GM19455 (cell line): Measurements from ENCODE around the gene MS4A18.
"Not testable (repeated sequence)": the region's sequence is repeated elsewhere in the genome, so short reads cannot be mapped to it uniquely, and the experiment has no call there.

ENCODE experiments used
- ATAC-seq: cut with Tn5 transposase; IDR thresholded peaks from one replicate; pipeline ENCODE4 v1.9.1; 2021; ENCODE audit not compliant: unreplicated experiment

The MS4A18 gene

GRCh38 chr11:60724420-60724819 lies at the start of gene MS4A18:
Gene MS4A18 (plus strand): TSS chr11:60724720.
- no peak for ATAC-seq

DNA sequence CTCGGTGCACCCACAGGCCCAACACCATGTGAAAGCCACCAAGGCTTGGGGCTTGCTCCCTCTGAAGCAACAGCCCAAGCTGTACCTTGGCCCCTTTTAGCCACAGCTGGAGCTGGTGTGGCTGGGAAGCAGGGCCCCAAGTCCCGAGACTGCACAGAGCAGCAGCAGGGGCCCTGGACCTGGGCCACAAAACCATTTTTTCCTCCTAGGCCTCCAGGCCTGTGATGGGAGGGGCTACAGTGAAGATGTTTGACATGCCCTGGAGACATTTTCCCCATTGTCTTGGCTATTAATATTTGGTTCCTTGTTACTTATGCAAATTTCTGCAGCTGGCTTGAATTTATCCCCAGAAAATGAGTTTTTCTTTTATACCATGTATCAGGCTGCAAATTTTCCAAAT lies 46.3 kb upstream of the MS4A18 start:
- not testable (repeated sequence) for ATAC-seq

DNA sequence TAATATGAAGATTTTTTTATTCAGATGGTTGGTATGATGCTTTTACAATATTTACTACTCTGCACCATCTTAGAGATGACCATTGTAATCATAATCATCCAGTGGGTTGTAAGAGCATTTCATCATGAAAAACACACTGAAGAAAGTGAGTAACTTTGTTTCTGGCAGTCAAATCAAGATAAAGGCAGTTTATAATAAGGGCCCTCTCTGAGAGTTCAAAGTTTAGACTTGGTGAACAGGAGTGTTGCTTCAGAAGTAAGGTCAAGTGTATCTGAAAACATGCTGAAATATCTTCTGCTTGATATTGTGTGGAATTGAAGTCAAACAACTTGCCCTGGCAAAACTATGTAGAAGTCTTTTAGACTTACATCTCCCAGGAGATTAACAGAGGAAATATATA lies 44.6 kb upstream of the MS4A18 start:
- ATAC-seq = no peak

GRCh38 chr11:60680455-60681119 lies 43.9 kb upstream of the MS4A18 start:
- no peak for ATAC-seq

DNA sequence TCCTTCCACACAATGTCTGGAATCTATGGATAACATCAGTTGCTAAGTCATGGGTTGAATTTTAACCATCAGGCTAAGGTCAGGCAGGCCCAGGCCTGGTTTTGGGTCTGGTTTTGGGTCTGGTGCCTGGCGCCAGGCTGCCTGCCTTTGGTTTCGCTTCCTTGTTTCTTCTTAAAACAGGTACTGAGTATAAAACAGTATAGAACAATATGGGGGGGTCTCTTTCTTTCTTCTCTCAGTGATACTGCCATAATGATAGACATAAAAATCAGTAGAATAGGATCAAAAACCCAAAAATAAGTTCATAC lies 40.0 kb upstream of the MS4A18 start:
- peak; percentile 44 for ATAC-seq

- no peak for ATAC-seq
These were observed 32.9 kb upstream of the MS4A18 start for GRCh38 chr11:60691661-60692060.

- ATAC-seq = no peak
These were observed 25.2 kb upstream of the MS4A18 start, which contains the start of gene MS4A8 for GRCh38 chr11:60699284-60699691. Gene MS4A8 (plus strand): TSS chr11:60699612. CDS start chr11:60700861, 1,249 bp downstream.

- no peak for ATAC-seq
These were observed 24.6 kb upstream of the MS4A18 start for GRCh38 chr11:60699936-60700335.

- ATAC-seq = no peak
These were observed 23.6 kb upstream of the MS4A18 start for GRCh38 chr11:60700689-60701468.

- ATAC-seq = no peak
These were observed 23.1 kb upstream of the MS4A18 start for GRCh38 chr11:60701469-60701818.

DNA sequence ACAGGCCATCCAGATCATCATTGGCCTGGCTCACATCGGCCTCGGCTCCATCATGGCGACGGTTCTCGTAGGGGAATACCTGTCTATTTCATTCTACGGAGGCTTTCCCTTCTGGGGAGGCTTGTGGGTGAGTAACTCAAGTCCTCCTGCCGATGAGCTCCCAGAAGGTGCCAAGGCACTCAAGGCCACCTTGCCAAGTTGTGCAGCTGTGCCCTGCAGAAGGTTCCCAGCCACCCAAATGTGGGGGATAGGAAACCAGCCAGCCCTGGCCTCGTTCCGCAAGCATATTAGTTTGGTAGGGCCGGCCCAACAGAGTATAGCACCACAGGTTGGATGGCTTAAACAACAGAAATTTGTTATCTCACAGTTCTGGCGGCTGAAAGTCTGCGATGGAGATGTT lies 21.1 kb upstream of the MS4A18 start:
- ATAC-seq = no peak

GRCh38 chr11:60705895-60706294 lies 18.6 kb upstream of the MS4A18 start:
- no peak for ATAC-seq

DNA sequence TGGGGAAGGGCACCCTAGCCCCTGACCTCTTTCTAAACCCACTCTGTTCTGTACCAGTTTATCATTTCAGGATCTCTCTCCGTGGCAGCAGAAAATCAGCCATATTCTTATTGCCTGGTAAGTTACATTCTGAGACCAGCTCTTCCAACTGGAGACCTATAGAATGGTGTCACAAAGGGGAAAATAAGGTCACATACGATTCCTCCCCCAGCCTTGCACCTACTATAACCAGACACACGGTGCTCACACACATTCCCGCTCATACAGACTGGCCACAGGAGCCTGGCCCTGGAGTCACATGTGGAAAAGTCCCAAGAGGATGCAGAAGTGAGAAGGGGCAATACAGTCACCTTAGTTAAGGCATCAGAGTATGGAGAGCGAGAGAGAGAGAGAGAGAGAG lies 17.6 kb upstream of the MS4A18 start:
- no peak for ATAC-seq

GRCh38 chr11:60710482-60710881 lies 14.0 kb upstream of the MS4A18 start:
- no peak for ATAC-seq

DNA sequence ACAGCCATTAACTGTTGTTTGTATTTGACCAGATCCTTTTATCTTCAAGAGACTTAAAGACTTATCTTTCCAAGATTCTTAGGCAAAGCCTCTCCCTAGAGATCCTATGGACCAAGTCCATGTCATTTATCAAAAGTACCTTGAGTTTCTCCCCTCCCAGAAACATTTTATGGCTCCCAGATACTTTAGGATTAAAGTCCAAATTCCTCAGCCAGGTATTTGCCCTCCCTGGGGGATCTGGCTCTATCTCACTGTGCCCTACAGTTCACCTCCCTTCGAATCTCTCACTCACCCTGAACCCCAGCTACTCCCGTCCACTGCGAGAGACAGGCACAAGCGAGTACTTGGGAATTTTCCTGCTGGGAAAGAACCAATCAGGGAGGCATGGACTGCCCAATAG lies 13.2 kb upstream of the MS4A18 start:
- no peak for ATAC-seq

DNA sequence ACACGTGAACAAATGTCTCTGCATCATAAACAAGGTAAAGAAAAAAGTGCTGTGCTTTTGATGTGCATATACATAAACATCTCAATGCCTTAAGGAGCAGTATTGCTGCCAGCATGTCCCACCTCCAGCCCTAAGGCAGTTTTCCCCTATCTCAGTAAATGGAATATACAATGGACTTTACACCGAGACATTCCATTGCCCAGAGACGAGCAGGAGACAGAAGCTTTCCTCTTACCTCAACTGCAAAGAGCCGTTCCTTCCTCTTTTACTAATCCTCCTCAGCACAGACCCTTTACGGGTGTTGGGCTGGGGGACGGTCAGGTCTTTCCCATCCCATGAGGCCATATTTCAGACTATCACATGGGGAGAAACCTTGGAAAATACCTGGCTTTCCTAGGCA lies 11.1 kb upstream of the MS4A18 start:
- ATAC-seq = not testable (repeated sequence)

DNA sequence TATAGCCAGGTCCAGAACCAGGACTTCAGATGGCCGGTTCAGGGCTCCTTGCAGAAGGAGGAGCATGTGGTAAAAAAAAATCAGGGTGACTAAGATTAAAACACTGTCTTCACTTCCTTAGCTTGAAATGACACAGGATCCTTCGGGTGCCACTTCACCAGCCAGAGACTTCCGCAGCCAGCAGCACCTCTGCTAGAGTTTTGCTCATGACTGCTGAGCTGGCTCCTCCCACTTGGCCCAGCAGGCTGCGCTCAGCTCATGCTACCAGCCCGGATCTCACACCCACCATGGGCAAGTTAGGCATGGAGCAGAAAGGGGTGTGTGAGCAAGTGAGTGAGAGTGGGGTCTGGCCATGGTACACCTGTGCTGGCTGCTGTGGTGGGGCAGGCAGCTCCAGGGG lies 6.6 kb upstream of the MS4A18 start:
- no peak for ATAC-seq

DNA sequence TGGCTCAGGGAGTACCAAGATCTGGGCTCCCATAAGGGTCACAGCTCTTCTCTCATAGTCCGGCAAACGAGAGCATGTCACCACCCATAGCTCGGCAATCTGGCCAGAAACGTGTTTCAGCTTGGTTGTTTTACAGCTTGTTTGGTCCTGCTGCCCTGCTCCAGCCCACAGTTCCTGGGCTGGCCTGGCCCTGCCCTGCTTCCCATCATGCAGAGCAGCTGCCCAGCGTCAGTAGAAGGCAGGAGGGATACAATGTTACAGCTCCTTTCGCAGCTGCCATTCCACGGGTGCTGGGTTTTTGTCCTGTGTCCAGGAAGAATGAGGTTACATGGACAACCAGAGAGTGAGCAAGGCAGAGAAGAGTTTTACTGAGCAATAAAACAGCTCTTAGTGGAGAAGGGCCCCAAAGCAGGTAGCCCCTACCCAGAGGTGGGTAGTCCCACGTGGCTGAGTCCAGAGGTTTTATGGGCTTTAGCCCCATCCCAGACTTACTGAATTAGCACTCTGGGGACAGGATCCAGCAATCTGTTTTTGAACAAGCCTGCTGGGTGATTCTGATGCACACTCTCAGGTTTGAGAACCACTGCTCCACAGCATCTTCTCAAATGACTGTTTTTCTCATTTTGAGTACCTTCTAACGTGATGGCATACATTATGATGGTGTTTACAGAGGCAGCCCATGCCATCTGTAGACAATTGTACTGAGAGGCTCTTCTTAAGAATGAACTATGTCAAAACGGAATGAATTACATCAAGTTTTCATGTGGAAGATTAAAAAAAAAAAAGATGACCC lies 5.8 kb upstream of the MS4A18 start:
- no peak for ATAC-seq

DNA sequence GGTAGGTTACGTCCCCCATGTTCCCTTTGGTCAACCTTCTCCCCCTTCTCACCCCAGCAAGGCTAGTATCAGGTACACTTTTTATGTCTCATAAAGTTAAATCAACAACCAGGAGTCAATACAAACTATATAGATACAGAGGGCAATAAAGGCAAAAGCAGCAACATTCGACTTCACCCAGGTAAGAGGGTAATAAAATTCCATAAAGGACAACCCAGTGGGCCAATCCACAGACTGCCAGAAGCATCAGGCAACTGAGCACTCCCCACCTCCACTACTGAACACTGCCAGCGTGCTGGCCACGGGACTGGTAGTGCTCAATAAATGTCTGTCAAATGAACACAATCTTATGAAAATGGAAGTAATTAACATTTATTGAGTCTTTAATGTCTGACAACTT lies 5.1 kb upstream of the MS4A18 start:
- no peak for ATAC-seq

GRCh38 chr11:60720460-60720859 lies 4.1 kb upstream of the MS4A18 start:
- no peak for ATAC-seq

- ATAC-seq = no peak
These were observed 1.1 kb downstream of the MS4A18 start for GRCh38 chr11:60725592-60725991.

- ATAC-seq = no peak
These were observed 7.1 kb downstream of the MS4A18 start for GRCh38 chr11:60731586-60731985.
